Liver (tissue), 9 donors: ENCODE results near the gene CREBZF. TPM values are rescaled to one million over a fixed set of nuclear protein-coding genes. Genes with fewer than 3 reads are reported as not detected.
A peak's percentile ranks its signal among the peaks of the same experiment; 100 is the strongest.

Source experiments
- DNase-seq: peaks from one replicate; pipeline ENCODE4 v3.0.0-alpha.2; 2017; ENCODE audit warnings: low spot score
- H3K27ac ChIP-seq, 2 donors: one replicate each; pipeline ENCODE4 v1.7.0; 2013; ENCODE audit warnings: inconsistent platforms in 2 of 2, low read length in 2 of 2, control low read depth in 1 of 2, low read depth in 1 of 2, mild to moderate bottlenecking in 1 of 2
- H3K27me3 ChIP-seq, 4 donors: one replicate each; pipeline versions ENCODE4 v1.6.1 to v1.7.0; 2013; ENCODE audit warnings: low read length in 3 of 4, inconsistent platforms in 1 of 4, mild to moderate bottlenecking in 1 of 4, moderate library complexity in 1 of 4; ENCODE audit not compliant: control insufficient read depth in 4 of 4, insufficient read depth in 4 of 4
- H3K36me3 ChIP-seq, 4 donors: one replicate each; pipeline versions ENCODE4 v1.6.1 to v1.7.0; 2013; ENCODE audit warnings: low read length in 3 of 4, mild to moderate bottlenecking in 3 of 4, low read depth in 1 of 4, moderate library complexity in 1 of 4; ENCODE audit not compliant: control insufficient read depth in 4 of 4, insufficient read depth in 3 of 4
- H3K4me1 ChIP-seq, 4 donors: one replicate each; pipeline versions ENCODE4 v1.6.1 to v1.7.0; 2013; ENCODE audit warnings: low read length in 3 of 4, mild to moderate bottlenecking in 3 of 4, moderate library complexity in 1 of 4; ENCODE audit not compliant: control insufficient read depth in 4 of 4, insufficient read depth in 4 of 4
- H3K4me3 ChIP-seq, 3 donors: one replicate each; pipeline versions ENCODE4 v1.6.1 to v1.7.0; 2013; ENCODE audit warnings: low read length in 3 of 3, control low read depth in 1 of 3, low read depth in 1 of 3, mild to moderate bottlenecking in 1 of 3
- H3K9ac ChIP-seq, 2 donors: one replicate each; pipeline ENCODE4 v1.7.0; 2013; ENCODE audit warnings: low read length in 2 of 2, mild to moderate bottlenecking in 2 of 2, moderate library complexity in 2 of 2, control low read depth in 1 of 2, low read depth in 1 of 2
- H3K9me3 ChIP-seq, 4 donors: one replicate each; pipeline versions ENCODE4 v1.6.1 to v1.7.0; 2013; ENCODE audit warnings: low read length in 3 of 4; ENCODE audit not compliant: control insufficient read depth in 4 of 4
- EGR1 ChIP-seq, 2 donors: IDR thresholded peaks; 2 replicates each; pipeline ENCODE4 v1.6.1; 2016 to 2018; ENCODE audit warnings: antibody characterized with exemption in 2 of 2, low read depth in 2 of 2
- FOXA1 ChIP-seq: IDR thresholded peaks from 2 replicates; pipeline ENCODE4 v1.6.1; 2016; ENCODE audit warnings: antibody characterized with exemption
- FOXA2 ChIP-seq: IDR thresholded peaks from 2 replicates; pipeline ENCODE4 v1.6.1; 2016; ENCODE audit warnings: antibody characterized with exemption
- GABPA ChIP-seq, 2 donors: IDR thresholded peaks in 1 of 2; conservative IDR thresholded peaks in 1 of 2; 2 replicates each; pipeline ENCODE4 v1.6.1; 2016; ENCODE audit warnings: antibody characterized with exemption in 2 of 2, mild to moderate bottlenecking in 1 of 2, moderate library complexity in 1 of 2
- HNF4A ChIP-seq, 2 donors: conservative IDR thresholded peaks; 2 replicates each; pipeline ENCODE4 v1.6.1; 2016; ENCODE audit warnings: antibody characterized with exemption in 2 of 2, mild to moderate bottlenecking in 2 of 2
- HNF4G ChIP-seq: IDR thresholded peaks from 2 replicates; pipeline ENCODE4 v1.6.1; 2016; ENCODE audit warnings: antibody characterized with exemption
- JUND ChIP-seq, 2 donors: IDR thresholded peaks; 2 replicates each; pipeline ENCODE4 v1.6.1; 2016; ENCODE audit warnings: antibody characterized with exemption in 2 of 2
- NR2F2 ChIP-seq: IDR thresholded peaks from 2 replicates; pipeline ENCODE4 v1.6.1; 2016; ENCODE audit warnings: antibody characterized with exemption
- RAD21 ChIP-seq, 2 donors: IDR thresholded peaks; 2 replicates each; pipeline ENCODE4 v1.6.1; 2016; ENCODE audit warnings: antibody characterized with exemption in 2 of 2, mild to moderate bottlenecking in 2 of 2
- RXRA ChIP-seq, 2 donors: IDR thresholded peaks; 2 replicates each; pipeline ENCODE4 v1.6.1; 2017 to 2018; ENCODE audit warnings: antibody characterized with exemption in 2 of 2, mild to moderate bottlenecking in 1 of 2
- SP1 ChIP-seq: IDR thresholded peaks from 2 replicates; pipeline ENCODE4 v1.6.1; 2018; ENCODE audit warnings: antibody characterized with exemption, mild to moderate bottlenecking
- TAF1 ChIP-seq: conservative IDR thresholded peaks from 2 replicates; pipeline ENCODE4 v1.6.1; 2016; ENCODE audit warnings: antibody characterized with exemption, mild to moderate bottlenecking
- YY1 ChIP-seq: IDR thresholded peaks from 2 replicates; pipeline ENCODE4 v1.6.1; 2016; ENCODE audit warnings: antibody characterized with exemption, mild to moderate bottlenecking
- WGBS: extraction: QIAGEN DNeasy Blood & Tissue Kit; methylation state at CpG from one replicate; pipeline ENCODE4 v1.1.7; 2013; 5-methylcytosine and 5-hydroxymethylcytosine counted together
- polyA plus RNA-seq, 2 donors: library from polyadenylated mRNA; stranded (reverse) in 1 of 2; unstranded in 1 of 2; fragments of 200-250 nt in 1 of 2; fragments of >200 nt in 1 of 2; fragmentation: Nextera tagmentation in 1 of 2; extraction: Ambion mirVana in 1 of 2; gene quantifications; one replicate each; pipeline versions ENCODE4 v1.2.1 to v1.2.3, GENCODE V29; 2013 to 2015
- total RNA-seq, 2 donors: library from RNA; depleted of rRNA; stranded (reverse); fragments of >200 nt; gene quantifications; one replicate each; pipeline ENCODE4 v1.2.3, GENCODE V29; 2014
- TF ChIP-seq, protein P1 (sequence below): IDR thresholded peaks from 2 replicates; pipeline ENCODE4 v1.6.1; 2016; ENCODE audit warnings: antibody characterized with exemption
- TF ChIP-seq, protein P2 (sequence below): fragments of 150-350 bp; IDR thresholded peaks from 2 replicates; pipeline ENCODE4 v1.5.1; 2017; ENCODE audit warnings: improper control_type of control experiment, low read depth, low read length; ENCODE audit not compliant: missing input control
- TF ChIP-seq, protein P3 (sequence below): IDR thresholded peaks from 2 replicates; pipeline ENCODE4 v1.6.1; 2016; ENCODE audit warnings: antibody characterized with exemption
- TF ChIP-seq, protein P4 (sequence below): IDR thresholded peaks from 2 replicates; pipeline ENCODE4 v1.6.1; 2016; ENCODE audit warnings: antibody characterized with exemption
- TF ChIP-seq, protein P5 (sequence below): IDR thresholded peaks from 2 replicates; pipeline ENCODE4 v1.6.1; 2016; ENCODE audit warnings: antibody characterized with exemption, mild to moderate bottlenecking
- donor health status: healthy.
- donor health status: healthy.
- donor health status: healthy.
- donor health status: healthy.
- donor health status: healthy.

CREBZF gene
- total and polyA plus RNA-seq, 4 donors = 12.1 to 50.0 (median 20.2) TPM

DNA sequence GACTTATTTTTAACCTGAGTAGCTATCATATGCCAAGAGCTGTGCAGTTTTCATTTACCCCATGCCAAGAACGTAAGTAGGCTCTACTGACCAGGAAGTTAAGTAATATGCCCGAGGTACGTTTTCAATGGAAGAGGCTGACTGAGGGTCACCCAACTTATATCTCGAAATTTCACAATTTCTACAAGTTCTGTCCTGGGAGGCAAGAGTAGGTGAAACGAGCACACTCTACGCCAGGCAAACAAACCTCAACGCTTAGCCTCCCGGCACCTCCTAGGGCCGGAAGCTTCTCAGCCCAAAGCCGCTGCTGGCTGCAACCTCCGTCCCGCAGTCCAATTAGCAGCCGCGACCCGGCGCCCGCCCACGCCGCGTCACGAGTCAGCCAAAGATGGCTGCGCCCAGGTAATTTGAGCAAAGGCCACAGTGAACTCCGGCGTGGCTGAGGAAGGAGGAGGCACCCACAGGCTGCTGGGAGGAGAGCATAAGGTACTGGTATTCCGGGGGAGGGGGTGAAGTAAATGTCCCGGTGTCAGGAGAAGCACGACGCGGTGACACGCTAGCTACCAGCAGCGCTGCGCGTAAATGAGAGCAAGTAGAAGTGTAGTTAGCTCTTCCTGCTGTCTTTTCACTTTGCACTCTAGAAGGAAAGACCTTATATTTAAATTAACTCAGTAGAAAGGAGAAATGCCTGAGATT is 17.2 kb downstream of the CREBZF start, which contains the start of gene TMEM126A:
Gene TMEM126A (plus strand): TSS at position 364 of the 696 bp plus-strand sequence. CDS start 2,289 bp downstream, outside the sequence.
- Histone ChIP-seq H3K4me3 (peak within 1 kb of the TSS; percentile 62 to 90 (median 90)), H3K4me1 (peaks cover 7 to 18% (median 10%) of the 10 kb centered on the region in 4 donors), H3K27ac (peak within 1 kb of the TSS; percentile 64 to 83), H3K9me3 (no peaks in the 10 kb centered on the region), H3K27me3 (peaks cover 0 to 4% (median 0%) of the 10 kb centered on the region in 4 donors), H3K36me3 (peaks cover 0 to 9% (median 0%) of the 10 kb centered on the region in 4 donors), H3K9ac (peak within 1 kb of the TSS; percentile 85 to 96)
- DNase-seq = peak; percentile 90
- TF ChIP-seq HNF4G (peak; percentile 11), FOXA2 (no peak), NR2F2 (peak; percentile 17), SP1 (peak; percentile 66), RXRA (IDR thresholded peaks at IDR 0.05) (peak; percentile 50 to 60), JUND (IDR thresholded peaks at IDR 0.05) (no peak), FOXA1 (no peak), TAF1 (peak; percentile 83), EGR1 (IDR thresholded peaks at IDR 0.05; ENCODE audit: low read depth in 2 of 2) (peak; percentile 95 to 98), RAD21 (IDR thresholded peaks at IDR 0.05) (peak in 1 of 2 donors; percentile 51), HNF4A (conservative IDR thresholded peaks at IDR 0.05) (peak; percentile 46 to 48), GABPA (IDR thresholded peaks at IDR 0.05 in 1 of 2, conservative IDR thresholded peaks at IDR 0.05 in 1 of 2) (peak in 1 of 2 donors; percentile 88), YY1 (peak; percentile 99)
- TF ChIP-seq, protein P1, sequence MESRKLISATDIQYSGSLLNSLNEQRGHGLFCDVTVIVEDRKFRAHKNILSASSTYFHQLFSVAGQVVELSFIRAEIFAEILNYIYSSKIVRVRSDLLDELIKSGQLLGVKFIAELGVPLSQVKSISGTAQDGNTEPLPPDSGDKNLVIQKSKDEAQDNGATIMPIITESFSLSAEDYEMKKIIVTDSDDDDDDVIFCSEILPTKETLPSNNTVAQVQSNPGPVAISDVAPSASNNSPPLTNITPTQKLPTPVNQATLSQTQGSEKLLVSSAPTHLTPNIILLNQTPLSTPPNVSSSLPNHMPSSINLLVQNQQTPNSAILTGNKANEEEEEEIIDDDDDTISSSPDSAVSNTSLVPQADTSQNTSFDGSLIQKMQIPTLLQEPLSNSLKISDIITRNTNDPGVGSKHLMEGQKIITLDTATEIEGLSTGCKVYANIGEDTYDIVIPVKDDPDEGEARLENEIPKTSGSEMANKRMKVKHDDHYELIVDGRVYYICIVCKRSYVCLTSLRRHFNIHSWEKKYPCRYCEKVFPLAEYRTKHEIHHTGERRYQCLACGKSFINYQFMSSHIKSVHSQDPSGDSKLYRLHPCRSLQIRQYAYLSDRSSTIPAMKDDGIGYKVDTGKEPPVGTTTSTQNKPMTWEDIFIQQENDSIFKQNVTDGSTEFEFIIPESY = peak; percentile 83
- TF ChIP-seq, protein P2, sequence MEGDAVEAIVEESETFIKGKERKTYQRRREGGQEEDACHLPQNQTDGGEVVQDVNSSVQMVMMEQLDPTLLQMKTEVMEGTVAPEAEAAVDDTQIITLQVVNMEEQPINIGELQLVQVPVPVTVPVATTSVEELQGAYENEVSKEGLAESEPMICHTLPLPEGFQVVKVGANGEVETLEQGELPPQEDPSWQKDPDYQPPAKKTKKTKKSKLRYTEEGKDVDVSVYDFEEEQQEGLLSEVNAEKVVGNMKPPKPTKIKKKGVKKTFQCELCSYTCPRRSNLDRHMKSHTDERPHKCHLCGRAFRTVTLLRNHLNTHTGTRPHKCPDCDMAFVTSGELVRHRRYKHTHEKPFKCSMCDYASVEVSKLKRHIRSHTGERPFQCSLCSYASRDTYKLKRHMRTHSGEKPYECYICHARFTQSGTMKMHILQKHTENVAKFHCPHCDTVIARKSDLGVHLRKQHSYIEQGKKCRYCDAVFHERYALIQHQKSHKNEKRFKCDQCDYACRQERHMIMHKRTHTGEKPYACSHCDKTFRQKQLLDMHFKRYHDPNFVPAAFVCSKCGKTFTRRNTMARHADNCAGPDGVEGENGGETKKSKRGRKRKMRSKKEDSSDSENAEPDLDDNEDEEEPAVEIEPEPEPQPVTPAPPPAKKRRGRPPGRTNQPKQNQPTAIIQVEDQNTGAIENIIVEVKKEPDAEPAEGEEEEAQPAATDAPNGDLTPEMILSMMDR = no peak
- TF ChIP-seq, protein P3, sequence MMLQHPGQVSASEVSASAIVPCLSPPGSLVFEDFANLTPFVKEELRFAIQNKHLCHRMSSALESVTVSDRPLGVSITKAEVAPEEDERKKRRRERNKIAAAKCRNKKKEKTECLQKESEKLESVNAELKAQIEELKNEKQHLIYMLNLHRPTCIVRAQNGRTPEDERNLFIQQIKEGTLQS = peak; percentile 15
- TF ChIP-seq, protein P4, sequence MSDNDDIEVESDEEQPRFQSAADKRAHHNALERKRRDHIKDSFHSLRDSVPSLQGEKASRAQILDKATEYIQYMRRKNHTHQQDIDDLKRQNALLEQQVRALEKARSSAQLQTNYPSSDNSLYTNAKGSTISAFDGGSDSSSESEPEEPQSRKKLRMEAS = peak; percentile 46
- TF ChIP-seq, protein P5, sequence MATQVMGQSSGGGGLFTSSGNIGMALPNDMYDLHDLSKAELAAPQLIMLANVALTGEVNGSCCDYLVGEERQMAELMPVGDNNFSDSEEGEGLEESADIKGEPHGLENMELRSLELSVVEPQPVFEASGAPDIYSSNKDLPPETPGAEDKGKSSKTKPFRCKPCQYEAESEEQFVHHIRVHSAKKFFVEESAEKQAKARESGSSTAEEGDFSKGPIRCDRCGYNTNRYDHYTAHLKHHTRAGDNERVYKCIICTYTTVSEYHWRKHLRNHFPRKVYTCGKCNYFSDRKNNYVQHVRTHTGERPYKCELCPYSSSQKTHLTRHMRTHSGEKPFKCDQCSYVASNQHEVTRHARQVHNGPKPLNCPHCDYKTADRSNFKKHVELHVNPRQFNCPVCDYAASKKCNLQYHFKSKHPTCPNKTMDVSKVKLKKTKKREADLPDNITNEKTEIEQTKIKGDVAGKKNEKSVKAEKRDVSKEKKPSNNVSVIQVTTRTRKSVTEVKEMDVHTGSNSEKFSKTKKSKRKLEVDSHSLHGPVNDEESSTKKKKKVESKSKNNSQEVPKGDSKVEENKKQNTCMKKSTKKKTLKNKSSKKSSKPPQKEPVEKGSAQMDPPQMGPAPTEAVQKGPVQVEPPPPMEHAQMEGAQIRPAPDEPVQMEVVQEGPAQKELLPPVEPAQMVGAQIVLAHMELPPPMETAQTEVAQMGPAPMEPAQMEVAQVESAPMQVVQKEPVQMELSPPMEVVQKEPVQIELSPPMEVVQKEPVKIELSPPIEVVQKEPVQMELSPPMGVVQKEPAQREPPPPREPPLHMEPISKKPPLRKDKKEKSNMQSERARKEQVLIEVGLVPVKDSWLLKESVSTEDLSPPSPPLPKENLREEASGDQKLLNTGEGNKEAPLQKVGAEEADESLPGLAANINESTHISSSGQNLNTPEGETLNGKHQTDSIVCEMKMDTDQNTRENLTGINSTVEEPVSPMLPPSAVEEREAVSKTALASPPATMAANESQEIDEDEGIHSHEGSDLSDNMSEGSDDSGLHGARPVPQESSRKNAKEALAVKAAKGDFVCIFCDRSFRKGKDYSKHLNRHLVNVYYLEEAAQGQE = peak; percentile 47
- under 1% methylated on average over 33 of the region's 33 CpGs for WGBS
